BLaER1 (cell line): ENCODE data around the gene ZBP1.

Experiments
- H3K27ac ChIP-seq: shearing (Covaris generic); formaldehyde crosslinking; 2 replicates; pipeline ENCODE4 v1.8.1; 2022
- H3K27me3 ChIP-seq: shearing (Covaris generic); formaldehyde crosslinking; 2 replicates; pipeline ENCODE4 v1.8.1; 2022
- H3K36me3 ChIP-seq: shearing (Covaris generic); formaldehyde crosslinking; 2 replicates; pipeline ENCODE4 v1.8.1; 2022
- H3K4me1 ChIP-seq: shearing (Covaris generic); formaldehyde crosslinking; 2 replicates; pipeline ENCODE4 v1.8.1; 2022
- H3K4me2 ChIP-seq: shearing (Covaris generic); formaldehyde crosslinking; 2 replicates; pipeline ENCODE4 v1.8.1; 2022
- H3K4me3 ChIP-seq: shearing (Covaris generic); formaldehyde crosslinking; 2 replicates; pipeline ENCODE4 v1.8.1; 2022
- H3K9ac ChIP-seq: shearing (Covaris generic); formaldehyde crosslinking; 2 replicates; pipeline ENCODE4 v1.8.1; 2022
- H3K9me3 ChIP-seq: shearing (Covaris generic); formaldehyde crosslinking; 2 replicates; pipeline ENCODE4 v1.8.1; 2022
- H4K20me1 ChIP-seq: shearing (Covaris generic); formaldehyde crosslinking; 2 replicates; pipeline ENCODE4 v1.8.1; 2022
- Cebpa-rat ChIP-seq: shearing (Covaris generic); IDR thresholded peaks from 2 replicates; pipeline ENCODE4 v1.8.1; 2022

ZBP1 gene

GRCh38 chr20:57620999-57621398 is 773 bp upstream of the ZBP1 start:
- H3K27me3 ChIP-seq, result no peaks in the 10 kb centered on the region
- 0 out of 2 replicates have a peak overlapping the region, but pooled peaks have one; percentile 12 for H3K9ac ChIP-seq
- H3K4me1 ChIP-seq, result peaks cover 73% of the 10 kb centered on the region
- H3K36me3 ChIP-seq, result no peaks in the 10 kb centered on the region
- no peak for TF ChIP-seq Cebpa-rat
- H3K9me3 ChIP-seq, result peaks cover 12% of the 10 kb centered on the region; the same call in 1 of the 2 replicates
- H4K20me1 ChIP-seq, result peaks cover 19% of the 10 kb centered on the region
- H3K4me3 ChIP-seq, result peak overlapping the region; percentile 49; the same call in 1 of the 2 replicates
- peak overlapping the region; percentile 95 for H3K4me2 ChIP-seq
- peak overlapping the region; percentile 31; the same call in 1 of the 2 replicates for H3K27ac ChIP-seq

GRCh38 chr20:57619051-57619831 is 985 bp downstream of the ZBP1 start:
- peak overlapping the region; percentile 95 for H3K4me2 ChIP-seq
- no peaks in the 10 kb centered on the region for H3K36me3 ChIP-seq
- no peaks in the 10 kb centered on the region for H3K9me3 ChIP-seq
- H3K27ac ChIP-seq, result peak overlapping the region; percentile 58; the same call in 1 of the 2 replicates
- TF ChIP-seq Cebpa-rat, result no peak
- H3K4me3 ChIP-seq, result peak overlapping the region; percentile 49
- H3K27me3 ChIP-seq, result peaks cover 9% of the 10 kb centered on the region
- peaks cover 81% of the 10 kb centered on the region for H3K4me1 ChIP-seq
- H3K9ac ChIP-seq, result no peak overlapping the region
- peaks cover 19% of the 10 kb centered on the region for H4K20me1 ChIP-seq

- Histone ChIP-seq H3K27me3 (peaks cover 9% of the 10 kb centered on the region), H3K36me3 (no peaks in the 10 kb centered on the region), H3K9me3 (no peaks in the 10 kb centered on the region), H3K4me3 (peak overlapping the region; percentile 49), H3K27ac (peak overlapping the region; percentile 58; the same call in 1 of the 2 replicates), H4K20me1 (peaks cover 19% of the 10 kb centered on the region), H3K9ac (no peak overlapping the region), H3K4me2 (peak overlapping the region; percentile 95), H3K4me1 (peaks cover 83% of the 10 kb centered on the region)
- TF ChIP-seq Cebpa-rat, result no peak
These were observed 1.5 kb downstream of the ZBP1 start for GRCh38 chr20:57618764-57619050.

GRCh38 chr20:57618091-57618763 is 2.0 kb downstream of the ZBP1 start:
- H3K4me3 ChIP-seq, result peak overlapping the region; percentile 49; the same call in 1 of the 2 replicates
- no peaks in the 10 kb centered on the region for H3K36me3 ChIP-seq
- peaks cover 87% of the 10 kb centered on the region for H3K4me1 ChIP-seq
- H3K27ac ChIP-seq, result no peak overlapping the region
- peaks cover 9% of the 10 kb centered on the region for H3K27me3 ChIP-seq
- no peaks in the 10 kb centered on the region for H3K9me3 ChIP-seq
- H3K9ac ChIP-seq, result no peak overlapping the region
- H3K4me2 ChIP-seq, result peak overlapping the region; percentile 95
- no peak for TF ChIP-seq Cebpa-rat
- H4K20me1 ChIP-seq, result peaks cover 19% of the 10 kb centered on the region

- Histone ChIP-seq H3K9ac (no peak overlapping the region), H3K36me3 (no peaks in the 10 kb centered on the region), H3K27ac (no peak overlapping the region), H3K4me3 (no peak overlapping the region), H4K20me1 (peaks cover 19% of the 10 kb centered on the region), H3K9me3 (no peaks in the 10 kb centered on the region), H3K4me2 (peak overlapping the region; percentile 95), H3K27me3 (peaks cover 9% of the 10 kb centered on the region), H3K4me1 (peaks cover 78% of the 10 kb centered on the region)
- TF ChIP-seq Cebpa-rat, result no peak
These were observed 3.0 kb downstream of the ZBP1 start for GRCh38 chr20:57617079-57617795.

GRCh38 chr20:57616143-57616951 is 3.9 kb downstream of the ZBP1 start:
- Histone ChIP-seq H3K4me3 (no peak overlapping the region), H3K9ac (no peak overlapping the region), H3K9me3 (no peaks in the 10 kb centered on the region), H3K36me3 (no peaks in the 10 kb centered on the region), H3K27ac (no peak overlapping the region), H3K4me1 (peaks cover 69% of the 10 kb centered on the region), H4K20me1 (peaks cover 19% of the 10 kb centered on the region), H3K27me3 (peaks cover 9% of the 10 kb centered on the region), H3K4me2 (peak overlapping the region; percentile 95)
- TF ChIP-seq Cebpa-rat, result no peak

- Histone ChIP-seq H4K20me1 (peaks cover 18% of the 10 kb centered on the region), H3K27ac (no peak overlapping the region), H3K9ac (no peak overlapping the region), H3K4me2 (peak overlapping the region; percentile 95; the same call in 1 of the 2 replicates), H3K4me1 (peaks cover 68% of the 10 kb centered on the region), H3K27me3 (peaks cover 9% of the 10 kb centered on the region), H3K4me3 (no peak overlapping the region), H3K9me3 (no peaks in the 10 kb centered on the region), H3K36me3 (no peaks in the 10 kb centered on the region)
- TF ChIP-seq Cebpa-rat, result no peak
These were observed 4.8 kb downstream of the ZBP1 start for GRCh38 chr20:57615445-57615811.

- no peaks in the 10 kb centered on the region for H3K36me3 ChIP-seq
- no peak overlapping the region for H3K4me3 ChIP-seq
- H4K20me1 ChIP-seq, result peaks cover 12% of the 10 kb centered on the region; the same call in 1 of the 2 replicates
- no peak overlapping the region for H3K9ac ChIP-seq
- no peak overlapping the region for H3K27ac ChIP-seq
- peak overlapping the region; percentile 95; the same call in 1 of the 2 replicates for H3K4me2 ChIP-seq
- H3K27me3 ChIP-seq, result peaks cover 9% of the 10 kb centered on the region
- peaks cover 67% of the 10 kb centered on the region for H3K4me1 ChIP-seq
- no peak for TF ChIP-seq Cebpa-rat
- no peaks in the 10 kb centered on the region for H3K9me3 ChIP-seq
These were observed 5.5 kb downstream of the ZBP1 start for GRCh38 chr20:57614490-57615444.
